Activated T-cell treated with anti-CD3 and anti-CD28 coated beads, Interleukin-2, amount 50 U/mL, for 4 hours (primary cell): ENCODE measurements around the gene HOXC9. TPM values are rescaled to one million over a fixed set of nuclear protein-coding genes. Genes with fewer than 3 reads are reported as not detected.

Source experiments
- ATAC-seq, 2 donors: fragments of 200-7000 bp; cut with Tn5 transposase; one replicate each; pipeline ENCODE4 v1.10.0; 2021
- DNase-seq: peaks from one replicate; pipeline ENCODE4 v3.0.0-alpha.2; 2020
- H3K27me3 Mint-ChIP-seq: one replicate; pipeline ENCODE4 v1.8.0; 2021; ENCODE audit warnings: low read depth, mixed read lengths
- H3K36me3 Mint-ChIP-seq: one replicate; pipeline ENCODE4 v1.8.0; 2022; ENCODE audit warnings: mixed read lengths; ENCODE audit not compliant: insufficient read depth
- H3K4me1 Mint-ChIP-seq: one replicate; pipeline ENCODE4 v1.8.0; 2021; ENCODE audit warnings: low read depth, mixed read lengths
- H3K4me3 Mint-ChIP-seq: one replicate; pipeline ENCODE4 v1.8.0; 2021; ENCODE audit warnings: mild to moderate bottlenecking, moderate library complexity, mixed read lengths
- H3K9me3 Mint-ChIP-seq: one replicate; pipeline ENCODE4 v1.8.0; 2021; ENCODE audit warnings: mixed read lengths
- total RNA-seq, 3 donors: library from RNA; stranded (reverse); gene quantifications; one replicate each; pipeline ENCODE4 v1.2.1, GENCODE V29; 2021

The HOXC9 gene
- total RNA-seq, 3 donors from 2014 or later = not detected

DNA sequence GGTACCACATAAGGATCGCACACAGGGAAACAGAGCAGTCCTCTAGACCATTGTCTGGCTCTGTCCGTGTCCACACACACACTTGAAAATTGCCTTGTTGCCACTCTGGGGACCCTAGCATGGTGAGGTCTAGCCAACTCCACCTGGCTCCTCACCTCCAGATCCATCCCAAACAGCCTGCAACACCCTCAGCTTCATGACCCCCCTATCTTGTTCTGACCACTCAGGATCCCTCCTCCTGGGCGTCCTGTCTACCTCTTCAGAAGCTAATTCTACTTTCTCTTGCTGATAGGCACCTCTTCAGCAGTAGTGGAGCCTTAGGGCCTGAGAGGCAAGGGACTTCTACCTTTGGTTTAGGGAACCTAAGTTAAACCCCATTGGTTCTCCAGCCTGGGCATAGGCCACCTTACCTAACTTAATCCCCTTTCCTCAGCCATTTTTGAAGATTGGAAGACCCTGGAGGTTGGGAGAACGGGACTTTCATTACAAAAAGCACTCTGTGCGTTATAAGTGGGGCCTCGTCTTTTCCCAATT lies 32.2 kb downstream of the HOXC9 start:
- Mint-ChIP-seq H3K4me1 (peaks cover 19% of the 10 kb centered on the region), H3K9me3 (peaks cover 3% of the 10 kb centered on the region), H3K27me3 (peaks cover 83% of the 10 kb centered on the region), H3K36me3 (no peaks in the 10 kb centered on the region), H3K4me3 (peak overlapping the region; percentile 5)
- DNase-seq (no peak), ATAC-seq (no peak)

GRCh38 chr12:54032627-54033100 lies 32.7 kb downstream of the HOXC9 start, which contains the start of gene HOXC5:
HOXC5 (plus strand) TSS chr12:54033050; CDS start chr12:54033123, 73 bp downstream.
- Mint-ChIP-seq H3K4me1 (peaks cover 19% of the 10 kb centered on the region), H3K4me3 (peak within 1 kb of the TSS; percentile 43), H3K36me3 (no peaks in the 10 kb centered on the region), H3K9me3 (peaks cover 3% of the 10 kb centered on the region), H3K27me3 (peaks cover 83% of the 10 kb centered on the region)
- DNase-seq (peak; percentile 58), ATAC-seq (no peak)

DNA sequence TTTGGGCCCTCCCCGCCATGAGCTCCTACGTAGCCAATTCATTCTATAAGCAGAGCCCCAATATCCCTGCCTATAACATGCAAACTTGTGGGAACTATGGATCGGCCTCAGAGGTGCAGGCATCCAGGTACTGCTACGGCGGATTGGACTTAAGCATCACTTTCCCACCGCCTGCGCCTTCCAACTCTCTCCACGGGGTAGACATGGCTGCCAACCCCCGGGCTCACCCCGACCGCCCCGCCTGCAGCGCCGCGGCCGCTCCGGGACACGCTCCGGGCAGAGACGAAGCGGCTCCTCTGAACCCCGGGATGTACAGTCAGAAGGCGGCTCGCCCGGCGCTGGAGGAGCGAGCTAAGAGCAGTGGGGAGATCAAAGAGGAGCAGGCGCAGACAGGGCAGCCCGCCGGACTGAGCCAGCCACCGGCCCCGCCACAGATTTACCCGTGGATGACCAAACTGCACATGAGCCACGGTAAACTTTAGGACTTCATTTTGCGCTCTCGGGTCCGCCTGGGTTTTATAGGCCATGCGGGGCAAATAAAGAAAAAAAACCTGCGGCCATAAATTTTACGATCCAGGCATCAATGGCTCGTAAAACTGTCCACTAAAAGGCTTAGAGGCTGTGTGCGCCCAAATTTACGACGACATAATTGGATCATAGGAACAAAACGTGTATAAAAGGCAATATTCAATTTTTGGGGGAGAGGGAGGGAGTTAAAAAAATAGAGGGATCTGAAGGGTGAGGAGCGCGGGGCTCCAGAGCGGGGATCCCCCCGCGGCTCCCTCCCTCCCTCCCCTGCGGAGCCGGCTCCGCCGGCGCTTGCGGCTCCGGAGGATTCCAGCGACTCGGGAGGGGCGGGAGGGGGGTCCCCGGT lies 33.4 kb downstream of the HOXC9 start:
- H3K4me1 Mint-ChIP-seq = peaks cover 19% of the 10 kb centered on the region
- H3K9me3 Mint-ChIP-seq = peaks cover 3% of the 10 kb centered on the region
- peak overlapping the region; percentile 43 for H3K4me3 Mint-ChIP-seq
- no peaks in the 10 kb centered on the region for H3K36me3 Mint-ChIP-seq
- ATAC-seq = peak; percentile 25 to 36
- DNase-seq = no peak
- H3K27me3 Mint-ChIP-seq = peaks cover 83% of the 10 kb centered on the region

GRCh38 chr12:54033980-54034784 lies 34.2 kb downstream of the HOXC9 start:
- Mint-ChIP-seq H3K36me3 (no peaks in the 10 kb centered on the region), H3K9me3 (peaks cover 3% of the 10 kb centered on the region), H3K4me1 (peaks cover 16% of the 10 kb centered on the region), H3K27me3 (peaks cover 87% of the 10 kb centered on the region), H3K4me3 (peak overlapping the region; percentile 44)
- ATAC-seq (peak; percentile 16), DNase-seq (no peak)

GRCh38 chr12:54034785-54035310 lies 34.9 kb downstream of the HOXC9 start:
- ATAC-seq = no peak
- Mint-ChIP-seq H3K27me3 (peaks cover 88% of the 10 kb centered on the region), H3K4me1 (peaks cover 13% of the 10 kb centered on the region), H3K36me3 (no peaks in the 10 kb centered on the region), H3K4me3 (peak overlapping the region; percentile 54), H3K9me3 (peaks cover 3% of the 10 kb centered on the region)
- DNase-seq = no peak

DNA sequence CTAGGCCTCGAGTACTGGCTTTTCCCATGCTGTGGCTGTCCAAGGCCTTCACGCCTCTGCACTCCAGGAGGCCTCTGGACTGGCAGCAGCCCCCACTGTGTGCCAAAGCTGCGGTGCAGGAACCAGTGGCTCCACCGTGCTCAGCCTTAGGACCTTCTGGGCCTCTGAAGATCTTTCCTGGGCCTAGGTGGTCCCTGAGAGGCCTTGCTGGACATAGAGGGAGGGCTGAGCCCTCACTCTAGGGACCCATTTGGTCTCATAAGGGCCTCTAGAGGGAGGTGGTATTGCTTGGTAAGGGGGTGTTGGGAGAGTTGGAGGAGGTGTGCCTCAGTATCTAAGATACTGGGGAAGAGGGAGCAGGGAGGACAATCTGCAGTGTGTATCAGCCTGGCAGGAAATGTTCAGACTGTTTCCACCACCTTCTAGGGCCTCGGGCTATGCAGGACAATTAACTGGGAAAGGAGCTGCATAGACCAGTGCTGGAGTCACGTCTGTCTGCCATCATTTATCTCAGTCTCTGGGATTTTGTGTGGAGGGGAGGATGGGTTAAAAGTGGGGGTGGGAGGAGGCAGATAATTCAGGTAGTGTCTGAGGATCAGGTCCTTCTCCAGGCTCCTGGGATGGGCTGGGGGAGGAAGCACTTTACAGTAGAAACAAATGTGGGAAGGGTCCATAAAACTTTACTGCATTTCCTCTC lies 35.8 kb downstream of the HOXC9 start:
- peaks cover 90% of the 10 kb centered on the region for H3K27me3 Mint-ChIP-seq

GRCh38 chr12:54036620-54037359 lies 36.8 kb downstream of the HOXC9 start:
- H3K36me3 Mint-ChIP-seq = no peaks in the 10 kb centered on the region
- peaks cover 3% of the 10 kb centered on the region for H3K9me3 Mint-ChIP-seq
- H3K4me3 Mint-ChIP-seq = no peak overlapping the region
- ATAC-seq (no peak), DNase-seq (no peak)
- H3K27me3 Mint-ChIP-seq = peaks cover 86% of the 10 kb centered on the region
- H3K4me1 Mint-ChIP-seq = peaks cover 13% of the 10 kb centered on the region

More for the DNA sequence above, 35.8 kb downstream of the HOXC9 start:
- peaks cover 13% of the 10 kb centered on the region for H3K4me1 Mint-ChIP-seq
- H3K4me3 Mint-ChIP-seq = no peak overlapping the region
- DNase-seq (no peak), ATAC-seq (no peak)
- H3K36me3 Mint-ChIP-seq = no peaks in the 10 kb centered on the region
- peaks cover 3% of the 10 kb centered on the region for H3K9me3 Mint-ChIP-seq

GRCh38 chr12:54037360-54038283 lies 37.7 kb downstream of the HOXC9 start:
- H3K36me3 Mint-ChIP-seq = no peaks in the 10 kb centered on the region
- peaks cover 86% of the 10 kb centered on the region for H3K27me3 Mint-ChIP-seq
- peaks cover 12% of the 10 kb centered on the region for H3K4me1 Mint-ChIP-seq
- DNase-seq = no peak
- no peak overlapping the region for H3K4me3 Mint-ChIP-seq
- H3K9me3 Mint-ChIP-seq = peaks cover 3% of the 10 kb centered on the region
- no peak for ATAC-seq

DNA sequence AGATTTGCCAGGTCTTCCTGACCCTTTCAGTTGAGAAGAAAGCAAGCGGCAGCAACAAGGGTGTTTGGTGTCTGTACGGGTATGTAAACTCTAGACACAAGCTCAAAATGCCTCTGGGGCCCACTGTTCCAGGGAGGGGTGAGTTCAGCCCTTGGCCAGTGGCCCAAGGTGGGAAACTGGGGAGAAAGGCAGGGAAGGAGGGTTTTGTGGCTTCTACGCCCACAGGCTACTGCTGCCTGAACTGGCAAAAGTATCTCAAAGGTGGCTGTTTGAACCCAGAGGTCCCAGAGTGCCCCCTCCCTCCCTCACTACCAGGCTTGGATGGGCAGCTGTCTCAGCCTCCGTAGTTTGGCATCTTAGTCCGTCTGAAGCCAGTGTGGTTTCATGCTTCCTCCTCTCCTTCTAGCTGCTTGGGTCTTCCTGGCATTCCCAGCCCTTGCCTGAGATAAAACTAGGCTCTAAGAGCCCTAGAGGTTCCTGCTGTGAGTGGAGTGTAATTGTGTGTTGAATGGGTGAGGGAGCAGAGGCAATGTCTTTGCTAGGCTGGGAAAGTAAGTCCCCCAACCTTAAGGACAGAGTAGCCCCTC lies 38.4 kb downstream of the HOXC9 start:
- peaks cover 85% of the 10 kb centered on the region for H3K27me3 Mint-ChIP-seq
- no peaks in the 10 kb centered on the region for H3K9me3 Mint-ChIP-seq
- H3K4me3 Mint-ChIP-seq = no peak overlapping the region
- no peaks in the 10 kb centered on the region for H3K36me3 Mint-ChIP-seq
- H3K4me1 Mint-ChIP-seq = peaks cover 8% of the 10 kb centered on the region
- ATAC-seq (no peak), DNase-seq (no peak)

- H3K4me3 Mint-ChIP-seq = no peak overlapping the region
- no peak for ATAC-seq
Observed at GRCh38 chr12:54038871-54039414, 39.0 kb downstream of the HOXC9 start.

GRCh38 chr12:54039417-54040147 lies 39.6 kb downstream of the HOXC9 start:
- no peaks in the 10 kb centered on the region for H3K9me3 Mint-ChIP-seq
- H3K27me3 Mint-ChIP-seq = peaks cover 90% of the 10 kb centered on the region
- no peak for DNase-seq
- ATAC-seq = no peak
- peaks cover 6% of the 10 kb centered on the region for H3K4me1 Mint-ChIP-seq
- no peak overlapping the region for H3K4me3 Mint-ChIP-seq
- no peaks in the 10 kb centered on the region for H3K36me3 Mint-ChIP-seq

More at GRCh38 chr12:54038871-54039414, 39.0 kb downstream of the HOXC9 start:
- no peaks in the 10 kb centered on the region for H3K9me3 Mint-ChIP-seq
- no peak for DNase-seq
- H3K27me3 Mint-ChIP-seq = peaks cover 88% of the 10 kb centered on the region
- no peaks in the 10 kb centered on the region for H3K36me3 Mint-ChIP-seq
- peaks cover 5% of the 10 kb centered on the region for H3K4me1 Mint-ChIP-seq
